ENCODE data around the gene FAM107B. TPM values are rescaled to one million over a fixed set of nuclear protein-coding genes. Genes with fewer than 3 reads are reported as not detected.

FAM107B gene
- total RNA-seq, 1 donor = 17.7 TPM

- DNase-seq (ENCODE audit: low read depth) = peak; percentile 57
These were observed 4.4 kb upstream of the FAM107B start for GRCh38 chr10:14779001-14779651.

GRCh38 chr10:14776546-14776945, 1.8 kb upstream of the FAM107B start:
- no peak for TF ChIP-seq CTCF (IDR thresholded peaks at IDR 0.05; ENCODE audit: insufficient read depth, low read depth, low read length)
- no peak overlapping the region for H3K4me3 ChIP-seq (ENCODE audit: low read depth, low read length)
- DNase-seq (ENCODE audit: low read depth) = no peak

More at GRCh38 chr10:14779001-14779651, 4.4 kb upstream of the FAM107B start:
- no peak overlapping the region for H3K4me3 ChIP-seq (ENCODE audit: low read depth, low read length)
- TF ChIP-seq CTCF (IDR thresholded peaks at IDR 0.05; ENCODE audit: insufficient read depth, low read depth, low read length) = no peak

- no peak for DNase-seq (ENCODE audit: low read depth)
- no peak overlapping the region for H3K4me3 ChIP-seq (ENCODE audit: low read depth, low read length)
- no peak for TF ChIP-seq CTCF (IDR thresholded peaks at IDR 0.05; ENCODE audit: insufficient read depth, low read depth, low read length)
These were observed 959 bp upstream of the FAM107B start for GRCh38 chr10:14775656-14776055.

GRCh38 chr10:14774214-14774580, 500 bp downstream of the FAM107B start:
- no peak overlapping the region for H3K4me3 ChIP-seq (ENCODE audit: low read depth, low read length)
- DNase-seq (ENCODE audit: low read depth) = no peak
- no peak for TF ChIP-seq CTCF (IDR thresholded peaks at IDR 0.05; ENCODE audit: insufficient read depth, low read depth, low read length)

- TF ChIP-seq CTCF (IDR thresholded peaks at IDR 0.05; ENCODE audit: insufficient read depth, low read depth, low read length) = no peak
- H3K4me3 ChIP-seq (ENCODE audit: low read depth, low read length) = no peak overlapping the region
- DNase-seq (ENCODE audit: low read depth) = no peak
These were observed 1.0 kb downstream of the FAM107B start for GRCh38 chr10:14773551-14774213.

- no peak overlapping the region for H3K4me3 ChIP-seq (ENCODE audit: low read depth, low read length)
- DNase-seq (ENCODE audit: low read depth) = no peak
- no peak for TF ChIP-seq CTCF (IDR thresholded peaks at IDR 0.05; ENCODE audit: insufficient read depth, low read depth, low read length)
These were observed 2.3 kb downstream of the FAM107B start for GRCh38 chr10:14772399-14772798.
